Heart left ventricle (tissue), 16 donors: ENCODE data around the gene CACNB4. TPM values are rescaled to one million over a fixed set of nuclear protein-coding genes. Genes with fewer than 3 reads are reported as not detected.

Source experiments
- ATAC-seq, 4 donors: fragments of 200-7000 bp; cut with Tn5 transposase; one replicate each; pipeline ENCODE4 v1.9.1; 2020 to 2022; ENCODE audit warnings: moderate library complexity in 4 of 4, mild to moderate bottlenecking in 3 of 4, moderate number of reproducible peaks in 1 of 4
- DNase-seq, 5 donors: peaks; one replicate each; pipeline ENCODE4 v3.0.0-alpha.2; 2020
- H3K27ac ChIP-seq, 12 donors: fragments of 200-600 bp; sonication (generic) in 4 of 12; one replicate each; pipeline versions ENCODE4 v1.5.0 to v1.8.0; 2016 to 2022; ENCODE audit warnings: mild to moderate bottlenecking in 2 of 12
- H3K27me3 ChIP-seq, 9 donors: fragments of 200-600 bp; sonication (generic) in 2 of 9; one replicate each; pipeline versions ENCODE4 v1.5.1 to v1.8.0; 2016 to 2022; ENCODE audit warnings: mild to moderate bottlenecking in 3 of 9
- H3K36me3 ChIP-seq, 9 donors: fragments of 200-600 bp; sonication (generic) in 2 of 9; one replicate each; pipeline versions ENCODE4 v1.5.0 to v1.8.0; 2018 to 2022; ENCODE audit warnings: mild to moderate bottlenecking in 2 of 9
- H3K4me1 ChIP-seq, 12 donors: fragments of 200-600 bp; sonication (generic) in 4 of 12; one replicate each; pipeline versions ENCODE4 v1.5.0 to v1.8.0; 2016 to 2022; ENCODE audit warnings: mild to moderate bottlenecking in 3 of 12
- H3K4me3 ChIP-seq, 12 donors: fragments of 200-600 bp; sonication (generic) in 4 of 12; one replicate each; pipeline versions ENCODE4 v1.5.0 to v1.8.0; 2017 to 2022; ENCODE audit warnings: mild to moderate bottlenecking in 9 of 12, moderate library complexity in 4 of 12
- H3K9me3 ChIP-seq, 12 donors: fragments of 200-600 bp; sonication (generic) in 4 of 12; one replicate each; pipeline versions ENCODE4 v1.5.0 to v1.8.0; 2016 to 2022; ENCODE audit warnings: mild to moderate bottlenecking in 1 of 12
- CTCF ChIP-seq, 12 donors: fragments of 200-600 bp; sonication (generic) in 4 of 12; IDR thresholded peaks; one replicate each; pipeline versions ENCODE4 v1.5.0 to v1.8.0; 2018 to 2022; ENCODE audit warnings: antibody characterized with exemption in 12 of 12, mild to moderate bottlenecking in 5 of 12
- POLR2A ChIP-seq, 2 donors: fragments of 450-650 bp; IDR thresholded peaks; one replicate each; pipeline ENCODE4 v1.6.1; 2017; ENCODE audit warnings: antibody characterized with exemption in 2 of 2, mild to moderate bottlenecking in 2 of 2, moderate library complexity in 2 of 2
- WGBS, 4 donors: extraction: QIAGEN DNeasy Blood & Tissue Kit in 2 of 4; methylation state at CpG; one replicate each; pipeline versions ENCODE4 v1.1.5 to v1.1.7; 2013 to 2018; 5-methylcytosine and 5-hydroxymethylcytosine counted together
- intact Hi-C, 10 donors: fragments of 100-400 bp; cut with DNase I; formaldehyde crosslinking; loops; one replicate each; pipeline versions ENCODE4 v1.11.1 to v1.14.2; 2022
- polyA plus RNA-seq, 2 donors: library from polyadenylated mRNA; stranded (reverse); fragments of 200-250 nt; gene quantifications; one replicate each; pipeline ENCODE4 v1.2.3, GENCODE V29; 2013
- total RNA-seq, 9 donors: library from RNA; depleted of rRNA in 2 of 9; stranded (reverse); fragments of >200 nt in 2 of 9; fragmentation: NEBNext Ultra II Directional in 3 of 9; extraction: Animal tissue kit (Norgen Biotek cat#: 25700) in 3 of 9; gene quantifications; one replicate each; pipeline versions ENCODE4 v1.1.0 to v1.2.4, GENCODE V29; 2016 to 2023
- donor health status: ischemic (EF 13 %, LVEDD 7.1; RV severe dilation, severe dysfunction).
- donor health status: healthy with polysubstance abuse.
- donor health status: DM: no; HTN: yes; CAD: no.
- donor health status: DM: no; HTN: no; CAD: no.
- donor health status: ischemic (EF 25% LVEDD 6.9; RV normal size, moderate dysfunction).
- donor health status: ischemic (EF 25% LVEDD 5.7; RV mildly dilated, moderate dysfunction).
- donor health status: healthy.
- donor health status: DM: yes; HTN: yes; CAD: no.
- donor health status: ischemic (EF 35%, LVEDD 5.7; RV mildly dilated, moderate dysfunction).
- donor health status: nonischemic (EF 11% LVEDD 7.7; RV severe dilation, severe dysfunction).
- donor health status: DM: yes; HTN: yes; CAD: no.
- donor health status: PGD.
- donor health status: ischemic (EF 29% LVEDD 5.4; RV normal size, mild dysfunction).
- donor health status: nonischemic (EF 23%, LVEDD 6.1; RV moderate dilation, normal function).

The CACNB4 gene
- total and polyA plus RNA-seq, 11 donors = 0.03 to 1.5 (median 0.39) TPM

DNA sequence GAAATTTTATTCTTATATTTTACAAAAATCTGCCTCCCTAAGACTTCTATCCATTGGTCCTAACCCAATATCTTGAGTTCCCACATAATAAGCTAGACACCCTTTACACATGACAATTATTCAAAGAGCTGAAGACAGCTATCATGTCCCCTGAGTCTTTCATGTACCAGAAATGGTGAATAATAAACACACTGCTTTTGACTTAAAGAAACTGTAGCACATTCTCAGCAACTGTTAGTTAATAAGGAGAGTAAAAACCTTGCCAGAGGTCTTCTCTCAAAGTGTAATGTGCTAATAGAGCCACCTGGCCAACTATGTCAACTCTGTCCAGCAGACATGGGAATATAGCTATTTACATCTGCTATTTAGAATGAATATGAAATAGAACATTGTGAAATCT is 160.9 kb downstream of the CACNB4 start:
- Histone ChIP-seq H3K4me3 (no peak overlapping the region), H3K27me3 (no peaks in the 10 kb centered on the region), H3K9me3 (peaks cover 0 to 11% (median 0%) of the 10 kb centered on the region in 12 donors), H3K4me1 (no peaks in the 10 kb centered on the region), H3K27ac (no peak overlapping the region), H3K36me3 (no peaks in the 10 kb centered on the region)
- DNase-seq = no peak
- TF ChIP-seq POLR2A (IDR thresholded peaks at IDR 0.05) (no peak), CTCF (IDR thresholded peaks at IDR 0.05) (no peak)
- ATAC-seq = no peak
- intact Hi-C loops = no loop called here

- Histone ChIP-seq H3K9me3 (no peaks in the 10 kb centered on the region), H3K27ac (no peak overlapping the region), H3K27me3 (no peaks in the 10 kb centered on the region), H3K36me3 (no peaks in the 10 kb centered on the region), H3K4me1 (peaks cover 0 to 1% (median 0%) of the 10 kb centered on the region in 12 donors), H3K4me3 (no peak overlapping the region)
- no peak for ATAC-seq
- no peak for DNase-seq
- no peak for TF ChIP-seq CTCF (IDR thresholded peaks at IDR 0.05)
- TF ChIP-seq POLR2A (IDR thresholded peaks at IDR 0.05) = no peak
- intact Hi-C loops = no loop called here
- 84 to 85% (median 84%) methylated on average over 4 of the region's 4 CpGs for WGBS, 4 donors
Observed at GRCh38 chr2:151936626-151937025, 162.2 kb downstream of the CACNB4 start.

DNA sequence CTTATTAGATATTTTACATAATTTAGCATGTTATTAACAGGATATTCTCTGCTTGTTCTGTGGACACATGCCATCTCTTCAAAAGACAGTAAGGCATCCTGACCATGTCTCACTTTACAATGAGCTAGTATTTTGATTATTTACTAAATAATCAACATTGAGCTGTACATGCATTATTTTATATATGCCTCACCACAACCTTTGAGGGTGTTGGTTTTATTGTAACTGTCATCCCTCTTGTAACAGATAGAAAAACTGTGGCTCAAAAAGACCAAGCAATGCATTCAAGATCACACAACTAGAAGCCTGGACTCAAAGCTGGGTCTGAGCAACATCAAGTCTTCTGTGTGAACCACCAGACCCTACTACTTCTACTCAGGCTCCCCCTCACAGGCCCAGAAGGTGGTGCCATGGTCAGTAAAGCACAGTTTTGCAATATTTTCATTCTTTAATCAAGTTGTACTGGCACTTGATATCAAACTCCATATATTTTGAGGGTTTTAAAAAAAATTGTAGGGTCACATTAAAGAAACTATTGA is 165.5 kb downstream of the CACNB4 start:
- Histone ChIP-seq H3K27me3 (no peaks in the 10 kb centered on the region), H3K4me1 (peaks cover 0 to 13% (median 5%) of the 10 kb centered on the region in 12 donors), H3K36me3 (no peaks in the 10 kb centered on the region), H3K4me3 (no peak overlapping the region), H3K9me3 (no peaks in the 10 kb centered on the region), H3K27ac (no peak overlapping the region)
- TF ChIP-seq POLR2A (IDR thresholded peaks at IDR 0.05) (no peak), CTCF (IDR thresholded peaks at IDR 0.05) (no peak)
- DNase-seq (no peak), ATAC-seq (no peak)
- intact Hi-C loops = no loop called here

GRCh38 chr2:151931756-151932155 is 167.1 kb downstream of the CACNB4 start:
- Histone ChIP-seq H3K4me3 (no peak overlapping the region), H3K27me3 (no peaks in the 10 kb centered on the region), H3K9me3 (no peaks in the 10 kb centered on the region), H3K27ac (no peak overlapping the region), H3K36me3 (no peaks in the 10 kb centered on the region), H3K4me1 (peaks cover 0 to 13% (median 5%) of the 10 kb centered on the region in 12 donors)
- ATAC-seq = no peak
- TF ChIP-seq CTCF (IDR thresholded peaks at IDR 0.05) = no peak
- TF ChIP-seq POLR2A (IDR thresholded peaks at IDR 0.05) = no peak
- intact Hi-C loops = no loop called here
- 96 to 99% (median 98%) methylated on average over 1 of the region's 1 CpG for WGBS, 4 donors
- no peak for DNase-seq
